SK-N-SH (cell line): ENCODE measurements around the gene THEMIS. TPM values are rescaled to one million over a fixed set of nuclear protein-coding genes. Genes with fewer than 3 reads are reported as not detected.

ENCODE experiments used
- CTCF ChIA-PET: fragments of 300-600, 350-600 bp; formaldehyde crosslinking; extraction: SDS; loops from one replicate; lab custom pipeline; 2021; lab: Yijun Ruan, JAX
- POLR2A ChIA-PET: fragments of 350-600 bp; sonication (Branson Sonifier 250); formaldehyde crosslinking; extraction: SDS; loops from one replicate; lab custom pipeline; 2020; ENCODE audit warnings: antibody characterized with exemption, inconsistent platforms; lab: Yijun Ruan, JAX
- DNase-seq: peaks from one replicate; pipeline ENCODE4 v3.0.0; 2012
- H2AFZ ChIP-seq: fragments of 200-600 bp; sonication (generic); 2 replicates; pipeline ENCODE4 v1.8.1; 2016; ENCODE audit warnings: antibody characterized with exemption, mild to moderate bottlenecking, low read depth
- H3F3A ChIP-seq: fragments of 200-600 bp; sonication (generic); replicated peaks from 2 replicates; pipeline ENCODE3; 2016; ENCODE audit warnings: antibody characterized with exemption, mild to moderate bottlenecking; ENCODE audit not compliant: insufficient read depth
- H3K27ac ChIP-seq, 2 experiments: fragments of 200-500 bp in 1 of 2; fragments of 200-600 bp in 1 of 2; sonication (Bioruptor generic) in 1 of 2; sonication (generic), shearing (Covaris generic) in 1 of 2; 2 replicates each; pipeline versions ENCODE4 v1.5.1 to v1.6.1; 2014 to 2016; ENCODE audit warnings: low read depth in 2 of 2, inconsistent platforms in 1 of 2, low read length in 1 of 2, mild to moderate bottlenecking in 1 of 2, mixed read lengths in 1 of 2
- H3K27me3 ChIP-seq: fragments of 200-600 bp; sonication (generic), shearing (Covaris generic); 2 replicates; pipeline ENCODE4 v1.6.1; 2016; ENCODE audit warnings: mixed run types; ENCODE audit not compliant: insufficient read depth
- H3K36me3 ChIP-seq, 2 experiments: fragments of 200-500 bp in 1 of 2; fragments of 200-600 bp in 1 of 2; sonication (Bioruptor generic) in 1 of 2; sonication (generic) in 1 of 2; replicated peaks in 1 of 2; 2 replicates each; pipeline versions ENCODE3 to v1.5.1; 2014 to 2016; ENCODE audit warnings: low read length in 1 of 2, mild to moderate bottlenecking in 1 of 2; ENCODE audit not compliant: insufficient read depth in 2 of 2, control insufficient read depth in 1 of 2
- H3K4me1 ChIP-seq, 2 experiments: fragments of 200-500 bp in 1 of 2; fragments of 200-600 bp in 1 of 2; sonication (Bioruptor generic) in 1 of 2; sonication (generic), shearing (Covaris generic) in 1 of 2; 2 replicates each; pipeline versions ENCODE4 v1.5.1 to v1.6.1; 2014 to 2016; ENCODE audit warnings: low read depth in 1 of 2, low read length in 1 of 2, mixed run types in 1 of 2; ENCODE audit not compliant: insufficient read depth in 2 of 2, control insufficient read depth in 1 of 2
- H3K4me2 ChIP-seq: fragments of 200-600 bp; sonication (generic), shearing (Covaris generic); 2 replicates; pipeline ENCODE4 v1.6.1; 2017; ENCODE audit warnings: mixed run types
- H3K4me3 ChIP-seq, 2 experiments: fragments of 200-500 bp in 1 of 2; fragments of 200-600 bp in 1 of 2; sonication (Bioruptor generic) in 1 of 2; sonication (generic), shearing (Covaris generic) in 1 of 2; 2 replicates each; pipeline versions ENCODE4 v1.5.1 to v1.8.1; 2014 to 2016; ENCODE audit warnings: low read depth in 2 of 2, inconsistent platforms in 1 of 2, low read length in 1 of 2, mild to moderate bottlenecking in 1 of 2, mixed read lengths in 1 of 2, moderate library complexity in 1 of 2
- H3K79me2 ChIP-seq: fragments of 200-600 bp; sonication (generic); 2 replicates; pipeline ENCODE4 v1.8.1; 2017; ENCODE audit warnings: mild to moderate bottlenecking; ENCODE audit not compliant: insufficient read depth
- H3K9ac ChIP-seq: fragments of 200-600 bp; sonication (generic); 2 replicates; pipeline ENCODE4 v1.6.1; 2017; ENCODE audit warnings: mixed run types
- H3K9me2 ChIP-seq: fragments of 200-600 bp; sonication (generic); 2 replicates; pipeline ENCODE4 v1.6.1; 2017; ENCODE audit warnings: mixed run types
- H3K9me3 ChIP-seq: fragments of 200-600 bp; sonication (generic); 2 replicates; pipeline ENCODE4 v1.6.1; 2017; ENCODE audit warnings: mixed run types, mild to moderate bottlenecking, moderate library complexity
- H4K20me1 ChIP-seq: fragments of 200-600 bp; sonication (generic); 2 replicates; pipeline ENCODE4 v1.6.1; 2017; ENCODE audit warnings: mild to moderate bottlenecking, mixed run types; ENCODE audit not compliant: insufficient read depth
- CHD2 ChIP-seq: fragments of 150-350 bp; IDR thresholded peaks from 2 replicates; pipeline ENCODE4 v1.6.1; 2018; ENCODE audit warnings: low read length; ENCODE audit not compliant: partially characterized antibody
- EP300 ChIP-seq, 2 experiments: IDR thresholded peaks; 2 replicates each; pipeline versions ENCODE4 v1.4.0 to v1.6.1; 2012; ENCODE audit warnings: borderline replicate concordance in 1 of 2, low read depth in 1 of 2, low read length in 1 of 2
- EZH2phosphoT487 ChIP-seq: fragments of 200-600 bp; sonication (generic); IDR thresholded peaks from 2 replicates; pipeline ENCODE4 v1.6.1; 2017; ENCODE audit warnings: low read depth, mixed run types, mild to moderate bottlenecking, antibody characterized with exemption, moderate library complexity, borderline replicate concordance
- FOXJ3 ChIP-seq: sonication (generic); formaldehyde crosslinking; IDR thresholded peaks from 2 replicates; pipeline ENCODE4 v1.5.1; 2020; ENCODE audit warnings: mild to moderate bottlenecking, missing genetic modification reagents
- FOXM1 ChIP-seq: IDR thresholded peaks from 2 replicates; pipeline ENCODE4 v1.4.0; 2012; ENCODE audit warnings: low read depth, mild to moderate bottlenecking
- GABPA ChIP-seq: IDR thresholded peaks from 2 replicates; pipeline ENCODE4 v1.4.0; 2012; ENCODE audit warnings: low read depth, mild to moderate bottlenecking
- GATA2 ChIP-seq: sonication (generic); formaldehyde crosslinking; IDR thresholded peaks from 2 replicates; pipeline ENCODE4 v1.5.0; 2020; ENCODE audit warnings: mild to moderate bottlenecking, missing genetic modification reagents
- NFIC ChIP-seq: IDR thresholded peaks from 2 replicates; pipeline ENCODE4 v1.4.0; 2012; ENCODE audit warnings: borderline replicate concordance
- NRF1 ChIP-seq: IDR thresholded peaks from 2 replicates; pipeline ENCODE4 v1.6.1; 2012; ENCODE audit warnings: low read depth, mild to moderate bottlenecking, low read length
- RAD21 ChIP-seq: IDR thresholded peaks from 2 replicates; pipeline ENCODE4 v1.6.1; 2012; ENCODE audit warnings: mild to moderate bottlenecking, low read length
- RCOR1 ChIP-seq: fragments of 150-350 bp; IDR thresholded peaks from 2 replicates; pipeline ENCODE4 v1.6.1; 2017; ENCODE audit warnings: antibody characterized with exemption, low read length
- RFX5 ChIP-seq: IDR thresholded peaks from 2 replicates; pipeline ENCODE4 v1.6.1; 2012; ENCODE audit warnings: mild to moderate bottlenecking, improper control_type of control experiment, low read length
- SMC3 ChIP-seq: IDR thresholded peaks from 2 replicates; pipeline ENCODE4 v1.6.1; 2012; ENCODE audit warnings: low read depth, low read length, improper control_type of control experiment
- TAF1 ChIP-seq: IDR thresholded peaks from 2 replicates; pipeline ENCODE4 v1.6.1; 2012; ENCODE audit warnings: low read depth, mild to moderate bottlenecking, low read length, moderate library complexity, borderline replicate concordance
- TCF12 ChIP-seq: IDR thresholded peaks from 2 replicates; pipeline ENCODE4 v1.4.0; 2012
- YY1 ChIP-seq: IDR thresholded peaks from 2 replicates; pipeline ENCODE4 v1.4.0; 2012; ENCODE audit warnings: low read depth, mild to moderate bottlenecking
- polyA plus RNA-seq, 3 experiments: library from polyadenylated mRNA; depleted of rRNA; stranded (reverse); fragments of >200 nt; gene quantifications; 2 replicates each; pipeline ENCODE4 v1.2.3, GENCODE V29; 2012
- TF ChIP-seq, protein P1 (sequence below): IDR thresholded peaks from 2 replicates; pipeline ENCODE4 v1.4.0; 2012; ENCODE audit warnings: low read depth, borderline replicate concordance
- TF ChIP-seq, protein P2 (sequence below): IDR thresholded peaks from 2 replicates; pipeline ENCODE4; 2012
- TF ChIP-seq, protein P3 (sequence below): fragments of 200-600 bp; sonication (generic); IDR thresholded peaks from 2 replicates; pipeline ENCODE4 v1.6.1; 2017; ENCODE audit warnings: antibody characterized with exemption, mild to moderate bottlenecking, moderate library complexity

The THEMIS gene
- polyA plus RNA-seq, 1 of the 3 experiments (the other 2 are of a cell fraction) = not detected

DNA sequence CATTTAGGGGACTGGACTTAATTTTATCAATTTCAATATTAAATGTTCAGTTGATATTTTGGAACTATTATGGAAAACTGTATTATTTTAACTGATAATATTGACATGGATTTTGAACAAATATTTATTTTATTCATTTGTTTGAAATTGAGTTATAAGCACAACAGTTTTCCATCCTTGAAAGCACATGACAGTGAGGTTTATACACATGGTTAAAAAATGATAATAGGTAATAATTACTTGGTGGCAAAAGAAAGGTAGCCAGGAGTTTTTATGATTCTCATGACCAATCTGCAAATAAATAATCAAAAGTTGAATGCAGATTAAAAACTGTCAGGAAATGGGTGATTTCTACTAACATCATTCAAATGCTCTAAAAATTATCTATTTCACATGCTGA, 210.3 kb downstream of the THEMIS start:
- no peaks in the 10 kb centered on the region for H3K27me3 ChIP-seq
- H3K27ac ChIP-seq = no peak overlapping the region
- no peak for TF ChIP-seq YY1
- no peak for TF ChIP-seq GATA2 (CRISPR knock-in tag)
- no peak for TF ChIP-seq EZH2phosphoT487
- TF ChIP-seq RAD21 = no peak
- no peak for TF ChIP-seq FOXM1
- TF ChIP-seq, protein P1, sequence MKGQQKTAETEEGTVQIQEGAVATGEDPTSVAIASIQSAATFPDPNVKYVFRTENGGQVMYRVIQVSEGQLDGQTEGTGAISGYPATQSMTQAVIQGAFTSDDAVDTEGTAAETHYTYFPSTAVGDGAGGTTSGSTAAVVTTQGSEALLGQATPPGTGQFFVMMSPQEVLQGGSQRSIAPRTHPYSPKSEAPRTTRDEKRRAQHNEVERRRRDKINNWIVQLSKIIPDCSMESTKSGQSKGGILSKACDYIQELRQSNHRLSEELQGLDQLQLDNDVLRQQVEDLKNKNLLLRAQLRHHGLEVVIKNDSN = no peak
- no peak for TF ChIP-seq EP300 (IDR thresholded peaks at IDR 0.05; ENCODE audit: borderline replicate concordance in 1 of 2, low read depth in 1 of 2, low read length in 1 of 2)
- TF ChIP-seq NRF1 = no peak
- TF ChIP-seq, protein P2, sequence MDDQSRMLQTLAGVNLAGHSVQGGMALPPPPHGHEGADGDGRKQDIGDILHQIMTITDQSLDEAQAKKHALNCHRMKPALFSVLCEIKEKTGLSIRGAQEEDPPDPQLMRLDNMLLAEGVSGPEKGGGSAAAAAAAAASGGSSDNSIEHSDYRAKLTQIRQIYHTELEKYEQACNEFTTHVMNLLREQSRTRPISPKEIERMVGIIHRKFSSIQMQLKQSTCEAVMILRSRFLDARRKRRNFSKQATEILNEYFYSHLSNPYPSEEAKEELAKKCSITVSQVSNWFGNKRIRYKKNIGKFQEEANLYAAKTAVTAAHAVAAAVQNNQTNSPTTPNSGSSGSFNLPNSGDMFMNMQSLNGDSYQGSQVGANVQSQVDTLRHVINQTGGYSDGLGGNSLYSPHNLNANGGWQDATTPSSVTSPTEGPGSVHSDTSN = no peak
- no peak for TF ChIP-seq FOXJ3 (CRISPR knock-in tag)
- no peak for TF ChIP-seq CHD2
- TF ChIP-seq, protein P3, sequence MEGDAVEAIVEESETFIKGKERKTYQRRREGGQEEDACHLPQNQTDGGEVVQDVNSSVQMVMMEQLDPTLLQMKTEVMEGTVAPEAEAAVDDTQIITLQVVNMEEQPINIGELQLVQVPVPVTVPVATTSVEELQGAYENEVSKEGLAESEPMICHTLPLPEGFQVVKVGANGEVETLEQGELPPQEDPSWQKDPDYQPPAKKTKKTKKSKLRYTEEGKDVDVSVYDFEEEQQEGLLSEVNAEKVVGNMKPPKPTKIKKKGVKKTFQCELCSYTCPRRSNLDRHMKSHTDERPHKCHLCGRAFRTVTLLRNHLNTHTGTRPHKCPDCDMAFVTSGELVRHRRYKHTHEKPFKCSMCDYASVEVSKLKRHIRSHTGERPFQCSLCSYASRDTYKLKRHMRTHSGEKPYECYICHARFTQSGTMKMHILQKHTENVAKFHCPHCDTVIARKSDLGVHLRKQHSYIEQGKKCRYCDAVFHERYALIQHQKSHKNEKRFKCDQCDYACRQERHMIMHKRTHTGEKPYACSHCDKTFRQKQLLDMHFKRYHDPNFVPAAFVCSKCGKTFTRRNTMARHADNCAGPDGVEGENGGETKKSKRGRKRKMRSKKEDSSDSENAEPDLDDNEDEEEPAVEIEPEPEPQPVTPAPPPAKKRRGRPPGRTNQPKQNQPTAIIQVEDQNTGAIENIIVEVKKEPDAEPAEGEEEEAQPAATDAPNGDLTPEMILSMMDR = no peak
- TF ChIP-seq TCF12 = no peak
- TF ChIP-seq RFX5 = no peak
- no peak for TF ChIP-seq RCOR1
- no peak for TF ChIP-seq TAF1
- TF ChIP-seq NFIC = no peak
- no peak for TF ChIP-seq GABPA
- TF ChIP-seq SMC3 = no peak
- H3K9me2 ChIP-seq = no peaks in the 10 kb centered on the region
- no peak overlapping the region for H2AFZ ChIP-seq
- H3K9ac ChIP-seq = no peak overlapping the region
- no peak overlapping the region for H3K4me2 ChIP-seq
- no peaks in the 10 kb centered on the region for H3K36me3 ChIP-seq
- H3K4me1 ChIP-seq = no peaks in the 10 kb centered on the region
- ChIA-PET CTCF (no interaction called here), POLR2A (no interaction called here)
- no peaks in the 10 kb centered on the region for H3K9me3 ChIP-seq
- H3F3A ChIP-seq = no peaks in the 10 kb centered on the region
- no peak for DNase-seq
- H3K4me3 ChIP-seq = no peak overlapping the region
- H3K79me2 ChIP-seq = no peaks in the 10 kb centered on the region
- no peaks in the 10 kb centered on the region for H4K20me1 ChIP-seq
